T-cell (primary cell): ENCODE data around the gene MAP4. TPM values are rescaled to one million over a fixed set of nuclear protein-coding genes. Genes with fewer than 3 reads are reported as not detected.
"Not testable (repeated sequence)": the region's sequence is repeated elsewhere in the genome, so short reads cannot be mapped to it uniquely, and the experiment has no call there.

ENCODE experiments used
- ATAC-seq, 4 experiments: fragments of 200-7000 bp in 3 of 4; fragments of 150-1000 bp in 1 of 4; cut with Tn5 transposase; replicated peaks in 1 of 4; 1 replicate in 3 of 4; 2 replicates in 1 of 4; pipeline ENCODE4 v1.10.0; 2021; ENCODE audit warnings: moderate library complexity in 3 of 4, mild to moderate bottlenecking in 2 of 4, moderate number of reproducible peaks in 1 of 4
- CTCF ChIA-PET, 2 donors: fragments of 300-600 bp; sonication (Branson Sonifier 250); formaldehyde crosslinking; loops; one replicate each; lab custom pipeline; 2022; ENCODE audit warnings: antibody characterized with exemption in 2 of 2; lab: Charles Lee
- POLR2A ChIA-PET, 2 donors: fragments of 300-600 bp; sonication (Branson Sonifier 250); formaldehyde crosslinking; loops; one replicate each; lab custom pipeline; 2022; ENCODE audit warnings: antibody characterized with exemption in 2 of 2; lab: Charles Lee
- DNase-seq, 35 experiments: peaks; one replicate each; pipeline versions ENCODE4 v3.0.0 to v3.0.0-alpha.2; 2013 to 2023
- H3K27ac ChIP-seq: one replicate; pipeline ENCODE4 v1.5.1; 2013; ENCODE audit warnings: low read length
- H3K27me3 ChIP-seq, 2 experiments: replicated peaks in 1 of 2; 1 replicate in 1 of 2; 2 replicates in 1 of 2; pipeline versions ENCODE4 v1.6.1 to v1.7.0; 2013; ENCODE audit warnings: low read length in 1 of 2, mixed read lengths in 1 of 2; ENCODE audit not compliant: control insufficient read depth in 2 of 2, insufficient read depth in 2 of 2; ENCODE audit errors: extremely low read depth in 1 of 2
- H3K36me3 ChIP-seq, 2 donors: 1 replicate in 1 of 2; 2 replicates in 1 of 2; pipeline versions ENCODE4 v1.6.1 to v1.7.0; 2013; ENCODE audit warnings: low read length in 1 of 2; ENCODE audit not compliant: control insufficient read depth in 2 of 2, insufficient read depth in 1 of 2; ENCODE audit errors: extremely low read depth in 1 of 2
- H3K4me1 ChIP-seq, 2 experiments: 1 replicate in 1 of 2; 2 replicates in 1 of 2; pipeline versions ENCODE4 v1.6.1 to v1.7.0; 2013; ENCODE audit warnings: low read length in 2 of 2, mixed read lengths in 1 of 2; ENCODE audit not compliant: insufficient read depth in 2 of 2, control insufficient read depth in 1 of 2; ENCODE audit errors: extremely low read depth in 1 of 2
- H3K4me3 ChIP-seq, 2 donors: 1 replicate in 1 of 2; 2 replicates in 1 of 2; pipeline versions ENCODE4 v1.5.1 to v1.7.0; 2013; ENCODE audit warnings: mild to moderate bottlenecking in 2 of 2, low read length in 1 of 2, moderate library complexity in 1 of 2; ENCODE audit not compliant: control insufficient read depth in 1 of 2; ENCODE audit errors: extremely low read depth in 1 of 2
- H3K9me3 ChIP-seq: 2 replicates; pipeline ENCODE4 v1.7.0; 2013
- H3K27ac Mint-ChIP-seq, 2 donors: one replicate each; pipeline ENCODE4 v1.8.0; 2020 to 2021; ENCODE audit warnings: mild to moderate bottlenecking in 2 of 2, mixed read lengths in 2 of 2
- H3K27me3 Mint-ChIP-seq, 2 donors: one replicate each; pipeline ENCODE4 v1.8.0; 2021 to 2022; ENCODE audit warnings: mixed read lengths in 2 of 2
- H3K36me3 Mint-ChIP-seq: one replicate; pipeline ENCODE4 v1.8.0; 2021; ENCODE audit warnings: mixed read lengths
- H3K4me1 Mint-ChIP-seq, 3 donors: one replicate each; pipeline ENCODE4 v1.8.0; 2020 to 2022; ENCODE audit warnings: mixed read lengths in 3 of 3, mild to moderate bottlenecking in 1 of 3
- H3K4me3 Mint-ChIP-seq, 3 donors: one replicate each; pipeline ENCODE4 v1.8.0; 2020 to 2022; ENCODE audit warnings: mild to moderate bottlenecking in 3 of 3, mixed read lengths in 3 of 3, moderate library complexity in 3 of 3
- H3K9me3 Mint-ChIP-seq, 3 donors: one replicate each; pipeline ENCODE4 v1.8.0; 2020 to 2022; ENCODE audit warnings: mixed read lengths in 3 of 3
- WGBS: methylation state at CpG from one replicate; pipeline ENCODE4 v1.1.5; 2013; ENCODE audit warnings: missing lambda C conversion rate; ENCODE audit not compliant: insufficient coverage; 5-methylcytosine and 5-hydroxymethylcytosine counted together
- total RNA-seq, 35 experiments: library from RNA in 6 of 35; stranded (reverse) in 6 of 35; fragments of 120-200 nt in 1 of 35; gene quantifications; one replicate each; pipeline versions ENCODE4 v1.2.1 to v1.2.4 and lab custom pipeline; 2013 to 2026

Gene MAP4
- total RNA-seq, 5 donors from 2014 or later (not counting 1 experiment from before 2014, with no cell fraction given) = 60.7 to 85.1 (median 76.7) TPM

- Histone ChIP-seq H3K9me3 (no peaks in the 10 kb centered on the region), H3K36me3 (peaks cover 0 to 4% of the 10 kb centered on the region in 2 donors), H3K27me3 (no peaks in the 10 kb centered on the region), H3K4me1 (peaks cover 4 to 13% of the 10 kb centered on the region in 2 experiments), H3K27ac (no peak overlapping the region), H3K4me3 (no peak overlapping the region)
- H3K36me3 Mint-ChIP-seq = peaks cover 7% of the 10 kb centered on the region
- no peaks in the 10 kb centered on the region for H3K9me3 Mint-ChIP-seq
- H3K27ac Mint-ChIP-seq = no peak overlapping the region
- ChIA-PET CTCF (no interaction called here), POLR2A (interaction anchor here in 1 of 2 donors (0.5 kb wide), 1 partner anchor 382 kb away, joined by 4 read pairs; no protein-coding TSS in a partner anchor)
- peaks cover 39 to 56% (median 47%) of the 10 kb centered on the region in 3 donors for H3K4me1 Mint-ChIP-seq
- ATAC-seq (no peak), DNase-seq (no peak)
- H3K27me3 Mint-ChIP-seq = no peaks in the 10 kb centered on the region
- 100% methylated on average over 1 of the region's 3 CpGs for WGBS
- no peak overlapping the region for H3K4me3 Mint-ChIP-seq
These were observed 2.6 kb upstream of the MAP4 start for GRCh38 chr3:48018841-48019240.

- peaks cover 6 to 13% of the 10 kb centered on the region in 2 experiments for H3K4me1 ChIP-seq
- H3K9me3 ChIP-seq = no peaks in the 10 kb centered on the region
- no peaks in the 10 kb centered on the region for H3K27me3 ChIP-seq
- DNase-seq (no peak), ATAC-seq (no peak)
- H3K27ac ChIP-seq = no peak overlapping the region
- Mint-ChIP-seq H3K4me1 (peaks cover 45 to 58% (median 50%) of the 10 kb centered on the region in 3 donors), H3K27me3 (no peaks in the 10 kb centered on the region), H3K4me3 (no peak overlapping the region), H3K27ac (peak overlapping the region in 1 of 2 donors; percentile 79), H3K9me3 (no peaks in the 10 kb centered on the region), H3K36me3 (peaks cover 2% of the 10 kb centered on the region)
- H3K4me3 ChIP-seq = no peak overlapping the region
- no CpG with 5 or more reads among the region's 3 CpGs for WGBS
- POLR2A ChIA-PET = no interaction called here
- H3K36me3 ChIP-seq = peaks cover 0 to 4% of the 10 kb centered on the region in 2 donors
- CTCF ChIA-PET = no interaction called here
These were observed 610 bp downstream of the MAP4 start for GRCh38 chr3:48015431-48016180.

- WGBS = no CpG with 5 or more reads among the region's 2 CpGs
- H3K27ac ChIP-seq = no peak overlapping the region
- POLR2A ChIA-PET = no interaction called here
These were observed 1.9 kb downstream of the MAP4 start for GRCh38 chr3:48014358-48014757.

GRCh38 chr3:48013288-48013980, 2.8 kb downstream of the MAP4 start:
- H3K27ac ChIP-seq = no peak overlapping the region
- H3K36me3 Mint-ChIP-seq = peaks cover 3% of the 10 kb centered on the region
- no peaks in the 10 kb centered on the region for H3K9me3 Mint-ChIP-seq
- peak overlapping the region; percentile 53 to 66 for H3K27ac Mint-ChIP-seq
- peaks cover 45 to 49% (median 48%) of the 10 kb centered on the region in 3 donors for H3K4me1 Mint-ChIP-seq
- H3K27me3 ChIP-seq = no peaks in the 10 kb centered on the region
- H3K4me1 ChIP-seq = peaks cover 6 to 10% of the 10 kb centered on the region in 2 experiments
- H3K4me3 ChIP-seq = no peak overlapping the region
- no peaks in the 10 kb centered on the region for H3K9me3 ChIP-seq
- no peaks in the 10 kb centered on the region for H3K27me3 Mint-ChIP-seq
- H3K4me3 Mint-ChIP-seq = no peak overlapping the region
- ChIA-PET CTCF (interaction anchor here in 1 of 2 donors (0.6 kb wide), 2 partner anchors 137 to 1522 kb away, joined by 4 read pairs; no protein-coding TSS in a partner anchor), POLR2A (interaction anchor here (0.6 to 0.7 kb wide), 2 partner anchors 83 to 180 kb away, joined by 7 to 9 read pairs; no protein-coding TSS in a partner anchor)
- H3K36me3 ChIP-seq = no peaks in the 10 kb centered on the region
- DNase-seq (no peak), ATAC-seq (peak in 2 of 4 experiments; percentile 34 to 43)

More at GRCh38 chr3:48014358-48014757, 1.9 kb downstream of the MAP4 start:
- Mint-ChIP-seq H3K27me3 (no peaks in the 10 kb centered on the region), H3K4me1 (peaks cover 45 to 52% (median 50%) of the 10 kb centered on the region in 3 donors), H3K27ac (peak overlapping the region in 1 of 2 donors; percentile 66), H3K9me3 (no peaks in the 10 kb centered on the region), H3K36me3 (peaks cover 2% of the 10 kb centered on the region), H3K4me3 (no peak overlapping the region)
- CTCF ChIA-PET = no interaction called here
- Histone ChIP-seq H3K27me3 (no peaks in the 10 kb centered on the region), H3K4me1 (peaks cover 6 to 10% of the 10 kb centered on the region in 2 experiments), H3K9me3 (no peaks in the 10 kb centered on the region), H3K4me3 (no peak overlapping the region), H3K36me3 (peaks cover 0 to 4% of the 10 kb centered on the region in 2 donors)
- no peak for DNase-seq
- no peak for ATAC-seq

- WGBS = no CpG with 5 or more reads among the region's 2 CpGs
- H3K27me3 Mint-ChIP-seq = no peaks in the 10 kb centered on the region
- ChIA-PET CTCF (no interaction called here), POLR2A (no interaction called here)
- peaks cover 42 to 43% (median 43%) of the 10 kb centered on the region in 3 donors for H3K4me1 Mint-ChIP-seq
- Histone ChIP-seq H3K4me3 (no peak overlapping the region), H3K27ac (no peak overlapping the region), H3K27me3 (no peaks in the 10 kb centered on the region), H3K9me3 (no peaks in the 10 kb centered on the region), H3K36me3 (no peaks in the 10 kb centered on the region), H3K4me1 (peaks cover 6 to 10% of the 10 kb centered on the region in 2 experiments)
- no peaks in the 10 kb centered on the region for H3K9me3 Mint-ChIP-seq
- DNase-seq = no peak
- H3K27ac Mint-ChIP-seq = no peak overlapping the region
- H3K4me3 Mint-ChIP-seq = no peak overlapping the region
- H3K36me3 Mint-ChIP-seq = peaks cover 4% of the 10 kb centered on the region
- no peak for ATAC-seq
These were observed 3.6 kb downstream of the MAP4 start for GRCh38 chr3:48012659-48013058.

- POLR2A ChIA-PET, CTCF ChIA-PET, H3K4me1 ChIP-seq, H3K4me3 Mint-ChIP-seq, H3K36me3 ChIP-seq, H3K9me3 ChIP-seq, H3K4me1 Mint-ChIP-seq, H3K27ac ChIP-seq, H3K27me3 Mint-ChIP-seq, H3K36me3 Mint-ChIP-seq, H3K27me3 ChIP-seq, H3K9me3 Mint-ChIP-seq, ATAC-seq, H3K4me3 ChIP-seq, H3K27ac Mint-ChIP-seq, DNase-seq: not testable (repeated sequence)
- WGBS = 100% methylated on average over 4 of the region's 6 CpGs
These were observed 8.2 kb downstream of the MAP4 start for GRCh38 chr3:48008066-48008465.
